Mucosa of gallbladder (tissue), 1 donor: ENCODE data around the gene PRSS36. TPM values are rescaled to one million over a fixed set of nuclear protein-coding genes. Genes with fewer than 3 reads are reported as not detected.
"Not testable (repeated sequence)": the region's sequence is repeated elsewhere in the genome, so short reads cannot be mapped to it uniquely, and the experiment has no call there.

Experiments
- DNase-seq: peaks from one replicate; pipeline ENCODE4 v3.0.0-alpha.2; 2020; ENCODE audit warnings: low spot score
- total RNA-seq: library from RNA; stranded (reverse); gene quantifications from one replicate; pipeline ENCODE4 v1.2.1, GENCODE V29; 2021
- donor health status: DM: no; HTN: no; CAD: no.

PRSS36 gene
- total RNA-seq, 1 donor from 2014 or later: 5.7 TPM

GRCh38 chr16:31105677-31106213, 44.1 kb downstream of the PRSS36 start:
- DNase-seq: peak; percentile 82

- DNase-seq: not testable (repeated sequence)
These were observed 48.8 kb downstream of the PRSS36 start for GRCh38 chr16:31100876-31101641.

GRCh38 chr16:31099860-31100638, 49.8 kb downstream of the PRSS36 start:
- DNase-seq: no peak

- DNase-seq: peak; percentile 97
These were observed 55.3 kb downstream of the PRSS36 start, which contains the start of gene VKORC1 for GRCh38 chr16:31094424-31095120. Gene VKORC1, minus strand, starts transcription at chr16:31094797. Its CDS starts 68 bp downstream, at chr16:31094729.

- DNase-seq: no peak
These were observed 55.8 kb downstream of the PRSS36 start for GRCh38 chr16:31094088-31094423.

GRCh38 chr16:31093132-31093703, 56.6 kb downstream of the PRSS36 start:
- DNase-seq: no peak

GRCh38 chr16:31092330-31092729, 57.5 kb downstream of the PRSS36 start:
- no peak for DNase-seq

GRCh38 chr16:31090540-31090939, 59.3 kb downstream of the PRSS36 start:
- DNase-seq: no peak

- DNase-seq: no peak
These were observed 60.7 kb downstream of the PRSS36 start for GRCh38 chr16:31089199-31089598.

Other genes with a start within 250 kb of the PRSS36 start
- gene FBXL19, start 226.5 kb downstream of the PRSS36 start, total RNA-seq: 27.7 TPM
- 34.4 TPM for gene ORAI3, start 201.0 kb downstream of the PRSS36 start, total RNA-seq
- 17.6 TPM for gene SETD1A, start 192.3 kb downstream of the PRSS36 start, total RNA-seq
- gene HSD3B7, start 164.9 kb downstream of the PRSS36 start, total RNA-seq: 30.6 TPM
- gene STX1B, start 139.4 kb downstream of the PRSS36 start, total RNA-seq: 0.58 TPM
- 84.0 TPM for gene STX4, start 116.5 kb downstream of the PRSS36 start, total RNA-seq
- 9.2 TPM for gene ZNF668, start 75.8 kb downstream of the PRSS36 start, total RNA-seq
- 26.1 TPM for gene ZNF646, start 75.6 kb downstream of the PRSS36 start, total RNA-seq
- gene PRSS53, start 61.1 kb downstream of the PRSS36 start, total RNA-seq: 4.5 TPM
- gene VKORC1, start 55.3 kb downstream of the PRSS36 start, total RNA-seq: 100 TPM
- 49.6 TPM for gene BCKDK, start 41.7 kb downstream of the PRSS36 start, total RNA-seq
- gene KAT8, start 32.4 kb downstream of the PRSS36 start, total RNA-seq: 67.2 TPM
- gene PRSS8, start 14.3 kb downstream of the PRSS36 start, total RNA-seq: 312 TPM
- 208 TPM for gene FUS, start 30.1 kb upstream of the PRSS36 start, total RNA-seq
- gene PYCARD, start 52.7 kb upstream of the PRSS36 start, total RNA-seq: 25.1 TPM
- gene TRIM72, start 64.1 kb upstream of the PRSS36 start, total RNA-seq: 0.06 TPM
- gene PYDC1, start 67.1 kb upstream of the PRSS36 start, total RNA-seq: not detected
- gene ITGAM, start 109.9 kb upstream of the PRSS36 start, total RNA-seq: 14.9 TPM
- 16.1 TPM for gene ITGAX, start 205.1 kb upstream of the PRSS36 start, total RNA-seq
- gene ITGAD, start 243.3 kb upstream of the PRSS36 start, total RNA-seq: 0.09 TPM